K562 (cell line): ENCODE results near the gene GBA2. TPM values are rescaled to one million over a fixed set of nuclear protein-coding genes. Genes with fewer than 3 reads are reported as not detected.
A peak's percentile ranks its signal among the peaks of the same experiment; 100 is the strongest.

ENCODE experiments used
- ATAC-seq: fragments of 200-7000 bp; cut with Tn5 transposase; 3 replicates; pipeline ENCODE4 v1.9.1; 2020; ENCODE audit warnings: moderate library complexity
- BruUV-seq: library from RNA; stranded (reverse); fragments of 400-500 nt; replicated peaks from 2 replicates; lab custom pipeline; 2021; lab: Mats Ljungman, UMichigan
- CTCF ChIA-PET: fragments of 300-600 bp; formaldehyde crosslinking; extraction: SDS; loops from one replicate; lab custom pipeline; 2021; ENCODE audit warnings: low intra/inter-chr PET ratio; lab: Yijun Ruan, JAX
- POLR2A ChIA-PET: fragments of 300-600, 350-650 bp; sonication (Branson Sonifier 250); formaldehyde crosslinking; extraction: SDS; loops from one replicate; lab custom pipeline; 2021; ENCODE audit warnings: antibody characterized with exemption, inconsistent platforms; lab: Yijun Ruan, JAX
- DNase-seq, 4 experiments: peaks; one replicate each; pipeline versions ENCODE4 v3.0.0 to v3.0.0-alpha.2; 2011 to 2018; ENCODE audit warnings: low spot score in 3 of 4, mixed read lengths in 3 of 4; ENCODE audit errors: extremely low read depth in 1 of 4
- FAIRE-seq: peaks from 2 replicates; lab custom pipeline; 2011; peaks lifted over from hg19 to GRCh38; lab: Jason Lieb, UNC
- H2AFZ ChIP-seq: 2 replicates; pipeline ENCODE4 v1.6.0; 2011; ENCODE audit warnings: low read depth, low read length, control low read depth, inconsistent platforms
- H3K27ac ChIP-seq: fragments of 200-600 bp; 3 replicates; pipeline ENCODE4 v1.8.0; 2011; ENCODE audit warnings: low read depth, mild to moderate bottlenecking, control low read depth, inconsistent platforms, low read length, moderate library complexity, mixed read lengths; ENCODE audit errors: extremely low read depth
- H3K27me3 ChIP-seq, 2 experiments: fragments of 300-600 bp in 1 of 2; 2 replicates in 1 of 2; 3 replicates in 1 of 2; pipeline versions ENCODE4 v1.6.0 to v1.8.0; 2011; ENCODE audit warnings: inconsistent platforms in 2 of 2, low read length in 2 of 2, mild to moderate bottlenecking in 1 of 2, mixed read lengths in 1 of 2, moderate library complexity in 1 of 2; ENCODE audit not compliant: control insufficient read depth in 2 of 2, insufficient read depth in 2 of 2
- H3K36me3 ChIP-seq: fragments of 300-600 bp; 3 replicates; pipeline ENCODE4 v1.8.0; 2011; ENCODE audit warnings: mild to moderate bottlenecking, low read length, inconsistent platforms; ENCODE audit not compliant: control insufficient read depth, insufficient read depth
- H3K4me1 ChIP-seq, 2 experiments: fragments of 200-600 bp in 1 of 2; replicated peaks in 1 of 2; 2 replicates in 1 of 2; 3 replicates in 1 of 2; pipeline versions ENCODE4 v1.5.1 to v1.8.0; 2011; ENCODE audit warnings: inconsistent platforms in 2 of 2, low read length in 2 of 2, mild to moderate bottlenecking in 1 of 2, mixed read lengths in 1 of 2, moderate library complexity in 1 of 2; ENCODE audit not compliant: control insufficient read depth in 2 of 2, insufficient read depth in 2 of 2
- H3K4me2 ChIP-seq: 2 replicates; pipeline ENCODE4 v1.6.1; 2011; ENCODE audit warnings: low read length, control low read depth, inconsistent platforms, mixed read lengths; ENCODE audit not compliant: insufficient read depth
- H3K4me3 ChIP-seq: fragments of 200-600 bp; sonication (generic), shearing (Covaris generic); 2 replicates; pipeline ENCODE4 v1.5.1; 2016; ENCODE audit warnings: control low read depth, inconsistent platforms
- H3K79me2 ChIP-seq: fragments of 200-600 bp; 3 replicates; pipeline ENCODE4 v1.8.0; 2011; ENCODE audit warnings: low read length, inconsistent platforms; ENCODE audit not compliant: control insufficient read depth, insufficient read depth
- H3K9ac ChIP-seq, 2 experiments: 2 replicates each; pipeline versions ENCODE4 v1.6.0 to v1.6.1; 2011; ENCODE audit warnings: low read depth in 2 of 2, low read length in 2 of 2, control low read depth in 1 of 2, inconsistent platforms in 1 of 2, mild to moderate bottlenecking in 1 of 2, mixed read lengths in 1 of 2; ENCODE audit not compliant: insufficient read depth in 1 of 2
- H3K9me1 ChIP-seq: one replicate; pipeline ENCODE4 v1.6.0; 2011; ENCODE audit warnings: inconsistent platforms, mild to moderate bottlenecking, low read length, moderate library complexity; ENCODE audit not compliant: control insufficient read depth, insufficient read depth
- H3K9me3 ChIP-seq: replicated peaks from 2 replicates; pipeline ENCODE4 v1.5.1; 2011; ENCODE audit warnings: low read depth, low read length, inconsistent platforms; ENCODE audit not compliant: control insufficient read depth, insufficient read depth
- H4K20me1 ChIP-seq: replicated peaks from 2 replicates; pipeline ENCODE4 v1.6.1; 2011; ENCODE audit warnings: low read length, inconsistent platforms, mixed read lengths; ENCODE audit not compliant: control insufficient read depth, insufficient read depth
- DIDO1 ChIP-seq: fragments of 450-650 bp; IDR thresholded peaks from 2 replicates; pipeline ENCODE4 v1.6.1; 2016; ENCODE audit warnings: low read depth, missing biosample characterization, missing genetic modification characterization
- GABPA ChIP-seq: fragments of 200-800 bp; sonication (Bioruptor generic); conservative IDR thresholded peaks from 2 replicates; pipeline ENCODE4 v1.6.1; 2016; ENCODE audit warnings: low read depth, missing genetic modification characterization, missing compliant biosample characterization
- PHTF2 ChIP-seq: fragments of 250-450 bp; sonication (Bioruptor Pico); IDR thresholded peaks from 2 replicates; pipeline ENCODE4 v1.5.0; 2021; ENCODE audit warnings: mild to moderate bottlenecking
- POLR2A ChIP-seq: fragments of 450-650 bp; conservative IDR thresholded peaks from 2 replicates; pipeline ENCODE4 v1.6.1; 2016
- RAD51 ChIP-seq: fragments of 450-650 bp; IDR thresholded peaks from 2 replicates; pipeline ENCODE4 v1.7.1; 2016; ENCODE audit warnings: low read depth, mild to moderate bottlenecking, borderline replicate concordance
- SNRNP70 ChIP-seq: fragments of 200-400 bp; formaldehyde crosslinking; optimal IDR thresholded peaks from 2 replicates; pipeline ENCODE3; 2017; ENCODE audit warnings: low read depth, low read length
- STAT5B ChIP-seq: fragments of 250-450 bp; sonication (Bioruptor Pico); IDR thresholded peaks from 2 replicates; pipeline ENCODE4 v1.8.0; 2021; ENCODE audit warnings: mild to moderate bottlenecking, inconsistent platforms
- YY1 ChIP-seq, 3 experiments: IDR thresholded peaks; 2 replicates each; pipeline ENCODE4 v1.6.1; 2011; ENCODE audit warnings: low read length in 2 of 3, mild to moderate bottlenecking in 2 of 3, moderate library complexity in 2 of 3, borderline replicate concordance in 1 of 3, control low read depth in 1 of 3, low read depth in 1 of 3; ENCODE audit not compliant: insufficient read depth in 3 of 3, insufficient replicate concordance in 2 of 3, control insufficient read depth in 1 of 3, insufficient read length in 1 of 3; ENCODE audit errors: extremely low read depth in 1 of 3
- ZBTB34 ChIP-seq: fragments of 250-450 bp; sonication (Bioruptor Pico); IDR thresholded peaks from 2 replicates; pipeline ENCODE4 v1.8.0; 2021; ENCODE audit warnings: mild to moderate bottlenecking, moderate library complexity
- ZNF197 ChIP-seq: fragments of 200-800 bp; sonication (Bioruptor generic); IDR thresholded peaks from 2 replicates; pipeline ENCODE4 v1.6.1; 2016; ENCODE audit warnings: low read depth, missing genetic modification characterization, missing compliant biosample characterization
- ZNF324 ChIP-seq: fragments of 250-450 bp; sonication (Bioruptor Pico); IDR thresholded peaks from 2 replicates; pipeline ENCODE4 v1.4.0; 2020; ENCODE audit warnings: mild to moderate bottlenecking
- ZNF518B ChIP-seq: fragments of 250-450 bp; sonication (Bioruptor Pico); IDR thresholded peaks from 2 replicates; pipeline ENCODE4 v1.5.0; 2021; ENCODE audit warnings: mild to moderate bottlenecking, moderate library complexity
- ZNF639 ChIP-seq, 2 experiments: fragments of 200-800 bp in 1 of 2; sonication (Bioruptor generic) in 1 of 2; sonication (generic) in 1 of 2; formaldehyde crosslinking in 1 of 2; IDR thresholded peaks in 1 of 2; conservative IDR thresholded peaks in 1 of 2; 2 replicates each; pipeline versions ENCODE4 v1.5.0 to v1.6.1; 2016 to 2020; ENCODE audit warnings: missing compliant biosample characterization in 1 of 2, missing genetic modification characterization in 1 of 2, missing genetic modification reagents in 1 of 2
- WGBS: fragments of 100-300 bp; shearing (Covaris generic); methylation state at CpG from one replicate; pipeline ENCODE4 v1.1.6; 2016; ENCODE audit warnings: low coverage, mixed read lengths; ENCODE audit not compliant: insufficient coverage; ENCODE audit errors: missing lambda C conversion rate; 5-methylcytosine and 5-hydroxymethylcytosine counted together
- in situ Hi-C: fragments of 300-500 bp; cut with MboI; formaldehyde crosslinking; loops from 4 replicates; pipeline ENCODE4 v1.15.0; 2018; ENCODE audit warnings: inconsistent platforms, mixed read lengths
- intact Hi-C: fragments of 100-400 bp; cut with micrococcal nuclease; formaldehyde crosslinking; loops from 2 replicates; pipeline ENCODE4 v1.14.2; 2022
- polyA plus RNA-seq, 8 experiments: library from polyadenylated mRNA; depleted of rRNA in 4 of 8; stranded (reverse) in 5 of 8; unstranded in 3 of 8; fragments of >200 nt; fragmentation: Nextera tagmentation in 2 of 8; fragmentation: Illumina TruSeq in 1 of 8; extraction: Ambion mirVana in 2 of 8; extraction: Trizol in 1 of 8; gene quantifications; 2 replicates each; pipeline versions ENCODE4 v1.2.1 to v1.2.3, GENCODE V29; 2011 to 2014; ENCODE audit warnings: inconsistent platforms in 1 of 8, missing spikeins in 1 of 8
- total RNA-seq, 7 experiments: library from RNA; depleted of rRNA in 6 of 7; stranded (reverse); fragments of >200 nt in 6 of 7; fragmentation: Illumina TruSeq in 2 of 7; extraction: Trizol in 2 of 7; gene quantifications; 2 replicates each; pipeline versions ENCODE4 v1.2.1 to v1.2.3, GENCODE V29; 2011 to 2021; ENCODE audit warnings: low replicate concordance in 1 of 7

Gene GBA2
- total and polyA plus RNA-seq, 9 of the 15 experiments (the other 6 are each of a cell fraction or from before 2014, with no cell fraction given) = 14.1 to 60.4 (median 32.1) TPM

GRCh38 chr9:35791297-35791921 lies 42.4 kb upstream of the GBA2 start, which contains the start of gene NPR2:
NPR2 (plus strand) TSS chr9:35791591; CDS start chr9:35792409, 818 bp downstream.
- DNase-seq (peak in 1 of 4 experiments; percentile 12), FAIRE-seq (no peak), ATAC-seq (no peak)
- H3K27ac ChIP-seq = no peak within 1 kb of the TSS
- H3K4me2 ChIP-seq = no peak within 1 kb of the TSS
- H3K36me3 ChIP-seq = peaks cover 16% of the 10 kb centered on the region; the same call in 2 of the 3 replicates
- no peak within 1 kb of the TSS for H3K4me3 ChIP-seq
- H3K4me1 ChIP-seq = peaks cover 6% of the 10 kb centered on the region in 2 experiments; a peak in 4 of 5 replicates
- no peaks in the 10 kb centered on the region for H3K79me2 ChIP-seq
- BruUV-seq = no TSS peak
- H4K20me1 ChIP-seq = no peaks in the 10 kb centered on the region
- H3K9me1 ChIP-seq = no peaks in the 10 kb centered on the region
- no peak within 1 kb of the TSS for H3K9ac ChIP-seq
- H3K27me3 ChIP-seq = no peaks in the 10 kb centered on the region
- H3K9me3 ChIP-seq = no peaks in the 10 kb centered on the region
- in situ Hi-C loops = loop anchor here (10.0 kb wide), 1 partner anchor 93 kb away; no protein-coding TSS in a partner anchor
- H2AFZ ChIP-seq = no peak within 1 kb of the TSS
- CTCF ChIA-PET = interaction anchor here (2.0 to 2.8 kb wide), 2 partner anchors 35 to 91 kb away, joined by 13 to 28 read pairs; no protein-coding TSS in a partner anchor
- POLR2A ChIA-PET = no interaction called here
- intact Hi-C loops = no loop called here
- no CpG with 5 or more reads among the region's 64 CpGs for WGBS
- TF ChIP-seq GABPA (no peak), YY1 (IDR thresholded peaks at IDR 0.05; ENCODE audit: borderline replicate concordance in 1 of 3, control insufficient read depth in 1 of 3, extremely low read depth in 1 of 3, insufficient read depth in 3 of 3, insufficient read length in 1 of 3, insufficient replicate concordance in 2 of 3, low read depth in 1 of 3, low read length in 2 of 3) (no peak), ZNF639 (CRISPR knock-in tag; conservative IDR thresholded peaks at IDR 0.05 in 1 of 2, IDR thresholded peaks at IDR 0.05 in 1 of 2) (no peak), SNRNP70 (no peak), ZNF324 (CRISPR knock-in tag) (no peak), ZNF518B (CRISPR knock-in tag) (no peak), RAD51 (no peak), ZBTB34 (CRISPR knock-in tag) (no peak), STAT5B (CRISPR knock-in tag) (no peak), PHTF2 (no peak), ZNF197 (CRISPR knock-in tag) (no peak), POLR2A (no peak), DIDO1 (no peak)
